ENCODE results near the gene RUBCNL.
"Not testable (repeated sequence)": the region's sequence is repeated elsewhere in the genome, so short reads cannot be mapped to it uniquely, and the experiment has no call there.

DNA sequence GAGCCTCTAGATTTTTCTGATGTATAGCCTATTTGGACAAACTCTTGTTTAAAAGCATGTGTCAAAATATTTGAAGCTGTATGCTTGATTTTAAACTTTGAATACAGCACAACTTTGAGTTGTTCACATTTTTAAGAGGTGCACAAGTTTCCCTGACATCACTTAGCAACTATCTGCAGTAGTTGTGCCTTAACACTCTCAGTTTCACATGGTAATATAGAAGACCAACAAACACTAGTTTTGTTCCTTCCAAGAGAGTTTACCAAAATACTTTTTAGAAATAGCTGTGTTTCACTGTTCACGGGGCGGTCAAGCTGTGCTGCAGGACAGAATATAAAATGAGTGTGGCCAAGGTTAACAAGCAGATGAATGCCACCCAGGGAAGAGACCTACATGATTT, 42.5 kb upstream of the RUBCNL start:
- TF ChIP-seq, protein P1, sequence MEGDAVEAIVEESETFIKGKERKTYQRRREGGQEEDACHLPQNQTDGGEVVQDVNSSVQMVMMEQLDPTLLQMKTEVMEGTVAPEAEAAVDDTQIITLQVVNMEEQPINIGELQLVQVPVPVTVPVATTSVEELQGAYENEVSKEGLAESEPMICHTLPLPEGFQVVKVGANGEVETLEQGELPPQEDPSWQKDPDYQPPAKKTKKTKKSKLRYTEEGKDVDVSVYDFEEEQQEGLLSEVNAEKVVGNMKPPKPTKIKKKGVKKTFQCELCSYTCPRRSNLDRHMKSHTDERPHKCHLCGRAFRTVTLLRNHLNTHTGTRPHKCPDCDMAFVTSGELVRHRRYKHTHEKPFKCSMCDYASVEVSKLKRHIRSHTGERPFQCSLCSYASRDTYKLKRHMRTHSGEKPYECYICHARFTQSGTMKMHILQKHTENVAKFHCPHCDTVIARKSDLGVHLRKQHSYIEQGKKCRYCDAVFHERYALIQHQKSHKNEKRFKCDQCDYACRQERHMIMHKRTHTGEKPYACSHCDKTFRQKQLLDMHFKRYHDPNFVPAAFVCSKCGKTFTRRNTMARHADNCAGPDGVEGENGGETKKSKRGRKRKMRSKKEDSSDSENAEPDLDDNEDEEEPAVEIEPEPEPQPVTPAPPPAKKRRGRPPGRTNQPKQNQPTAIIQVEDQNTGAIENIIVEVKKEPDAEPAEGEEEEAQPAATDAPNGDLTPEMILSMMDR (IDR thresholded peaks at IDR 0.05) = not testable (repeated sequence)
- not testable (repeated sequence) for TF ChIP-seq POLR2A (IDR thresholded peaks at IDR 0.05)
